Myocyte (in vitro differentiated cells): ENCODE data around the gene TRIP4. TPM values are rescaled to one million over a fixed set of nuclear protein-coding genes. Genes with fewer than 3 reads are reported as not detected.
"Not testable (repeated sequence)": the region's sequence is repeated elsewhere in the genome, so short reads cannot be mapped to it uniquely, and the experiment has no call there.

Source experiments
- DNase-seq: peaks from one replicate; pipeline ENCODE4 v3.0.0-alpha.2; 2012; ENCODE audit warnings: low read depth
- polyA plus RNA-seq: library from polyadenylated mRNA; unstranded; fragments of >200 nt; gene quantifications from one replicate; pipeline ENCODE4 v1.2.1, GENCODE V29; 2012; ENCODE audit warnings: missing spikeins
- total RNA-seq: library from RNA; depleted of rRNA; stranded (reverse); fragments of >200 nt; gene quantifications from 2 replicates; pipeline ENCODE4 v1.2.3, GENCODE V29; 2014

The TRIP4 gene
- 6.3 and 8.3 TPM in 2 replicates for total RNA-seq
- polyA plus RNA-seq = 14.7 TPM

DNA sequence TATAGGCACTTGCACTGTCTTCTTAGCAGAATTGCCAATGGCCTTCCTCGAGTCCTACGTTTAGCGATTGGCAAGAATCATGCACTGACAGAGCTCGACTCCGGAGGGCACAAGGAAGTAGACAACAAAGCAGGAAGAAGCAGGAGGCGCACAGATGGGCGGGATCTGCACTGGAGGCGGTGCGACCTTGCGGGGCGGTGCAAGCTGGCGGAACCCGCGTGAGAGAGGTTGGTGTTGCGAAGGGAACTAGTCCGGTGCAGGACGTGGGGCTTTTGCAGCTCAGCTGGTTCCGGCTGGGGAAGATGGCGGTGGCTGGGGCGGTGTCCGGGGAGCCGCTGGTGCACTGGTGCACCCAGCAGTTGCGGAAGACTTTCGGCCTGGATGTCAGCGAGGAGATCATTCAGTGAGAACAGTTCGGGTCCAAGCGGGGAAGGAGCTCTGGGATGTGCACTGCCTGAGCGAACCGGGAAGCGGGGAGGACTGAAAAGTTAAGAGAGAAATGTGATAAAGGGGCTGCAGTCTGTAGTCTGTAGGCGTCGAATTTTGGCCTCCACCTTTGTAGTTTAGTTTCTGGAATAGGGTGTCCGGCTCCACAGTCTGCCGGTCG lies at the start of gene TRIP4:
TSS of gene TRIP4 (plus strand) at position 275 of the 607 bp plus-strand sequence. CDS start at position 303, 28 bp downstream.
- peak; percentile 96 for DNase-seq

DNA sequence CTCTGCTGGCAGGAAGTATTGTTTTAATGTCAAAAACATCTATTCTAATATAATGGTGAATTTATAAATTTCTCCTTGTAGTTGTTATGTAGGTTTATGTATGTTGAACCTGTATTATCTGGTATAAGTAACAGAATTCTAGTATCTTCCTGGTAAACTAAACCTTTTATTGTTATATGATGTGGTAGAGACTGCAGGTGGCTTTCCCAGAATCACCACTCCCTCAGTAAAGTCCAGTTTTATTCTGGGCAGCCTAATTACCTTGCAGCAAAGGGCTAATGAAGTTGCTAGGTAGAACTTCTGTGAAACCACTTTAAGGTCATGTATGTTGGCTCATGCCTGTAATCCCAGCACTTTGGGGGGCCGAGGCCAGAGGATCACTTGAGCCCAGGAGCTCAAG lies 47.3 kb upstream of the TRIP4 start:
- no peak for DNase-seq

DNA sequence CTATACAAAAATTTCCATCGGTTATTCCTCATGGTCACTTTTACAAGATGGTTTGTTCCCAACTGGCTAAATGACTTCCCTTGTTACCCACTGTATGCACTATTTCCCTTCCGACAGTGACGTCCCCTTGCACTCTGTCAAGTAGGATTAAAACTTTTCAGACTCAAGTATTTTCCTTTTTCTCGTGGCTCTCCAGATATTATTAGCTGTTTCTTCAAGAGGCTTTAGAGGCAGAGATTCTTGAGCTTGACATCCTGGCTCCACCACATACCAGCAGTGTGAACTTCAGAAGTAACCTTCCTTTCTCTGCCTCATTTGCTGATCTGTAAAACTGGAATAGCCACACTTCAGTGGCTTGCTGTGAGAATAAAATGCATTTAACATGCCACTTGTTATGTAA lies 45.7 kb upstream of the TRIP4 start:
- DNase-seq = no peak

DNA sequence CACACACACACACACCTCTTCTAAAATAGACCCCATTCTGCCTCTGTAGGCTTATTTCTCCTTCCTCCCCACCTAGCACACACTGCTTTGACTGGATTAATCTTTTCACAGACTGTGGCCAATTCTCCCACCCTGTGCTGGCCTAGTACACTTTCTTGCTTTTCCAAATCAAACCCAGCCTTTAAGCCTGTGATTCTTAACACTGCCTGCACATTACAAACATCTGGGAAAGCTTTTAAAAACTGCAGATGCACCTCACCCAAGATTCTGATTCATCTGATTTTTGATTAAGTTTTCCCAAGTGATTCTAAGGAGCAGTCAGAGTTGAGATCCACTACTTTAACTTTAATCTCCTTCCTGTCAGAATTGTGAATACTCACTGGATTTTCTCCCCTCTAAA lies 44.4 kb upstream of the TRIP4 start:
- DNase-seq = no peak

DNA sequence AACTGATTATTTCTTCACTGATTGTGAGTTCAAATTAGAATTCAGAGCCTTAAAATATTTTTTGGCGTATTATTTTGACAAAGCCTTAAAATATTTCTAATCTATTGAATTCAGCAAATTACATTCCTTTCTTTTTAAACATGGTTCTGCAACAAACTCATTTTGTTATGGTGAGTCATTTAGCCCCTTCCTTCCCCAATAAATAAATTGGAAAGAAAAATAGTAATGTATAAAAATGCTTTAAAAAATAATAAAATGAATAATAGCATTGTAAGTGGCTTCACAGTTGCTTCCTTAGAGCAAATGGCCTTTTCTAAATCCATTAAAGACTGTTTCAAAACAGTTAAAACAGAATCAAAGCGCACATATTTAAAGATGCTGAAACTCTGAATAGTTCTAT lies 43.8 kb upstream of the TRIP4 start:
- DNase-seq = no peak

DNA sequence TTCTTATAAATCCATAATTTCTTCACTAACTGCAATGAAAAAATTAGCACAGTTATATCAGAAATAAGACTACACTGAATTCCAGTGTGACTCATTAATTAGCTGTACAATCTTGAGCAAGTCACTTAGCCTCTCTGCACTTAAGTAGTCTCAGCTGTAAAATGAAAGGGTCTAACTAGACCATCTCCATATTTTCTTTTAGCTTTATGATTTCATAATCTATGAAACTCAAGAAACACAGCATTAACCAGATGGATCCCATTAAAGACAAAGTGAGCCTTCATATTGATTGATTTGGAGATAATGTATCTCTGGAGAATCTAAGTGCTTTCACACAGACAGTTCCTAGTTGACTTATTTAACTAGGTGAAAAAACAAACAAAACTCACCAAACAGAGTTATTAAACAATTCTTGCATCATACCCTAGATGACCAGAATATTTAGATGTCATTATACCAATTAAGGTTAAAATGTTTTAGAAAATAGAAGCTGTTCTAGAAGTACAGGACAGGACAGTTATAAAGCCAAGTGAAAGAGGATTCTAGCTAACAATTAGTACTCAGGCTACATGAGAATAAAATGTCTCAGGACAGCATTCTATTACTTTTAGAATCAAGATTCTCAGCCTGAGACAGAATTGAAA lies 42.9 kb upstream of the TRIP4 start:
- no peak for DNase-seq

DNA sequence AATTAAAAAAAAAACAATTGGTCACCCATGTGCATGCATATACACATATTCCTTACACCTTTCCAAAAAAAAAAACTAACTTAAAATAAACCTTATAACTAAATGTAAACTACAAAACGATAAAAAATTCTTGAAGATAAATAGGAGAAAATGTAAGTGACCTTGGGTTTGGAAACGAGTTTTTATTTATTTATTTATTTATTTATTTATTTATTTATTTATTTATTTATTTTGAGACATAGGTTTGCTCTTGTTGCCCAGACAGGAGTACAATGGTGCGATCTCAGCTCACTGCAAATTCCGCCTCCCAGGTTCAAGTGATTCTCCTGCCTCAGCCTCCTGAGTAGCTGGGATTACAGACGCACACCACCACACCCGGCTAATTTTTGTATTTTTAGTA lies 41.4 kb upstream of the TRIP4 start:
- DNase-seq = not testable (repeated sequence)

DNA sequence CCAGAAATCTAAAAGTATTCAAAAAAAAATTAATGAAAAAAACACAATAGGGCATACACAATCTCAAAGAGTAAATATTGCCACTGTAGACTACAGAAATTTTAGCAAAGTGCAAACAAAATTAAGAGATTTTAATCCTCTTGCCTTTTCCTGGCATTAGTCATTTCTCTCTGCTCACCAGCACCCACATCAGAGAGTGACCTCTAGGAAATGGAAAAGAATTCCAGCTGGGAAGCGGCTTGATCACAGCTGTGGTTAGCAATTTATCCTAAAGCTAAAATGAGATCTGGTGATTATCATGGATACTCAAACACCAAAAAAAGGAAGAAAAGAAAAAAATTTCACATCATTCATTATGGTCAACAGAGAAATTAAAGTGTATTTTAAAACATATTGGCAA lies 39.2 kb upstream of the TRIP4 start:
- no peak for DNase-seq

DNA sequence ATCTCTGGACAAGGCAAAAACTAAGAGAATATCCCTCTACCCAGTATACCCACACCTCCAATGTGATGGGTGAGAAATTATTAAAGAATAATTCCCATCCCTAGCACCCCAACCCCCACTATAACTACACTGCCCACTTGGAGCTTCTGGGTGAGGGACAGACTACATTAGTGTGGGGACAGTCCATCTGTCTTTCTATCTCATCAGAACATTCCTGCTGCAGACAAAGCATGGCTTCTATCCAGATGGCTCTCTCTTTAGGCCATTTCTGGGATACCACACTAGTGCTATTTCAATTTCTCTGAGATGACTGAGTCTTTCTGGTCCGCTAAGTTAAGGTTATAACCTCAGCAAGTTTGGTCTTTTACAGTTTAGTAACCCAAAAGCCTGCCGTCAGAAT lies 38.3 kb upstream of the TRIP4 start:
- DNase-seq = peak; percentile 79

DNA sequence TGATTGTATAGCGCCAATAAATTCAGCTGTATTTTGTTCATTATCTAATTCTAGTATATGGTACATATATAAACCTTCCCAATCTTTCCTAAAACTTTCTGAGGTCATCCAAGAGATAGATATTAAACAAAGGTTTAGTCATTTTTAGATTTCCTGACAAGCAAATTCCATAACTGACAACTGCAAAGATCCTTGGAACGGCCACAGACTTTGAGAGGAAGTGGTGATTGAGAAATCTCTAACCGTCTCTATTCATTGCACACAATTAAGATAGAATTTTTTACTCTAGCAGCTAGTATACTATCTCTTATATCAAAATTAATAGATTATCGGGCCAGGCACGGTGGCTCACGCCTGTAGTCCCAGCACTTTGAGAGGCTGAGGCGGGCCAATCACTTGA lies 36.4 kb upstream of the TRIP4 start:
- DNase-seq = peak; percentile 58

DNA sequence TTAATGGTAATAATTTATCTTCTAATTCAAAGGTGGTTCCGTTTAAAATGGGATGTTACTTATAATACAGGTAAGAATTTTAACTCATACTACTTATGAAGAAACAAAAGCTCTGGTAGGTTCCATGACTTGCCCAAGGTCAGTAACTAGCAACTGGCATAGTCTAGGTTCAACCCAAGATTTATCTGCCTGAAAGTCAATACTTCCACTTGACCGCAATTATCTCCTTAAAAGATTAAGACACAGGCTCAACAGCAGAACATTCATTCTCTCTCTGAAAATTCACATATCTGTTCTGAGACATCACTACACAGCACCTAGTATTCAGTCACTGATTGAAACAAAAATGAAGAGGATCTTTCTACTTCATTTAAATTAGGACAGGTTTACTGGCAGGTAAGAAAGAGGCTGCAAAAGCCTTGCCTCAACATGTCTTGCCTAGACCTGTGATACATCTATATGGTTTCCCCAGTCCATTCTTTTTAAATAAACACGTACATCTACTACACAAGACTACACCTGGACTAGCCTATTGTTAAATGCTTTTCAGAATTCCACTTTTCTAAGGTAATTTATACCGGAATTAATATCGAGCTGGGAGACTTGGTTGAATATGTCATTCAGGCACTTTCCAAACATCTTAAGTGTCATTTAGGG lies 32.8 kb upstream of the TRIP4 start:
- DNase-seq = no peak

DNA sequence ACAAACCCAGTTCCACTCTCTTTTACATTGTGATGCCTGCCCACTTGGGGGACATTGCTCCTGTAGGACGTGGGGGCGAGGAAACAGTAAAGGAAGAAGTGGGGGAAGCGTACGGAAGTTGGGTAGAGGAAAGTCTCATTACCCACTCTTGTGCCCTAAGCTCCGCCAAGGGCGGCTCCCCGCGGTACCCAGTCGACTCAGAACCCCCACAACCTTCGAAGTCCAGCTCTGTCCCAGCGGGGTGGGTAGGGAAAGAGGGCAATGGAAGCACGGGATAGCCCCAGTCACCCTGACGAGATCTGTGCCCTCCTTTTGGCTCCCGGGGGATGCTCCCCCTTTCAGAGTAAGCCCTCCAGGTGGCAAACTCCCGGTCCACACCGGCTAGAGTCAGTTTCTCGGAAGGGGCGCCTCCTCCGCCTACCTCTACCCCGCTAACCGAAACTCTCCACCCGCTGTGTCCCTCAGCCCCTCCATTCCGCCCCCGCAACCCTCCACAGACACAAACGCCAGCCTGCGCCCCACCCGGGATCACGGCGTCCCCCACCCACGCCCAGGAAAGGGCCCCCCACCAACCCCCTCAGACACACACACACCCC lies 32.2 kb upstream of the TRIP4 start:
- DNase-seq = peak; percentile 38

DNA sequence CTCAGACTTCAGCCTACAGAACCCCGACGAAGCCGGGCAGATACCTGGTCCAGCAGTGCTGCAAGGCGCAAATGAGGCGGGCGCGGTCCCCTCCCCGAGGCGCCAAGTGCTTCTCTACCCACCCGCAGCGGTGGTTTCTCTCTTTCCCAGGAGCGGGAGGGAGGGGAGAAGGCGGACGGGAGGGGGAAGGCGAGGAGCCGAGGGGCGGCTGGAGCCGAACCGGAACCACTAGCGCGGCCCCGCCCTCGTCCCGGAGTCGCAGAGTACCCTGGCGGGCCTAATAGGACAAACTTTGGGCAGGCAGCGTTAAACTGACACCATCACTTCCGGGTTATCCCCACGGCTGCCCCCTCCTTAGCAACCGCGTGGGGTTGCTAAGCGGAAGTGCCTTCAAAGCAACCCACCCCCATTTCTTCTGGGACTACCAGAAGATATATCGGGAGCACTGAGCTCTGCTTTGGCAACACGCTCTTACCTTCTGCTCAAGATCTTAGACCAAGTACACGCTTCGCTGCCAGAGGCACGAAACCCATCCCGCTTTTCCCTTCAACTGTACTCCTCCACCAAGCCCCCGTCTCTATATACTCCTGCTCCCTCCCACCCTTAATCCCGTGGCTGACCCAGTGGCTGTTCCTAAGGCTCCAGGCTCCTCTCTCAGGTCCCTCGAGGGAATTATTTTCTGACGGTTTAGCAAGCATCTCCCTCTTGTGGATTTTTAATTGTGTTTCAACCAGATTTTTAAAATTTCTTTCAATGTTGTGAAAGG lies 31.5 kb upstream of the TRIP4 start, which contains the start of gene CSNK1G1:
TSS of gene CSNK1G1 (minus strand) at position 230 of the 766 bp plus-strand sequence. CDS start 55,674 bp downstream, outside the sequence.
- DNase-seq = peak; percentile 99

DNA sequence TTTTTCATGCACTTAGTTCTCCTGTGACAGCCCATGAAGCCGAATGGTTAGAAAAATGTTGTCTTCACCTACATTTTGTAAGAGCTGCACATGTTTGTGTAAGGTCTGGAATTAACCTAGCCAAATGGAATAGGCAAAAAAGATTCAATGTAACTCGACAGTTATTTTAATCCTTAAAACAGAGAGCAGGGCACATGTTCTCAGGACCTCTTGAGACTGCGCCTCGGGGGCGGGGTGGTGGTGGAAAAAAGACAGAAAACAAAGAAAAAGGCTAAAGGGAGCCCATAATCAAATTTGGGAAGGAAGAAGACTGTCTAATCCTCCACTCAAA lies 31.0 kb upstream of the TRIP4 start:
- DNase-seq = no peak

DNA sequence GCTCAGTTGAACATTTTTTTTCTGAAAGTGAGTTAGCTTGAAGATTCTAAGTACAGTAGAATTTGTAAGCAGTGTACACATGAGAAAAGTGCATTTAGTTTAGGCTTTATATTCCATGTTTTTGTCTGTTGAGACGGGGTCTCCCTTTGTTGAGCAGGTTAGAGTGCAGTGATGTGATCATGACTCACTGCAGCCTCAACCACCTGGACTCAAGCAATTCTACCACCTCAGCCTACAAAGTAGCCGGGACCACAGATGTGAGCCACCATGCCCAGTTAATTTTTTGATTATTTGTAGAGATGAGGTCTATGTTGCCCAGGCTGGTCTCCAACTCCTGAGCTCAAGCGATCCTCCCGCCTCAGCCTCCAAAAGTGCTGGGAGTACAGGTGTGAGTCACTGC lies 26.4 kb upstream of the TRIP4 start:
- no peak for DNase-seq

DNA sequence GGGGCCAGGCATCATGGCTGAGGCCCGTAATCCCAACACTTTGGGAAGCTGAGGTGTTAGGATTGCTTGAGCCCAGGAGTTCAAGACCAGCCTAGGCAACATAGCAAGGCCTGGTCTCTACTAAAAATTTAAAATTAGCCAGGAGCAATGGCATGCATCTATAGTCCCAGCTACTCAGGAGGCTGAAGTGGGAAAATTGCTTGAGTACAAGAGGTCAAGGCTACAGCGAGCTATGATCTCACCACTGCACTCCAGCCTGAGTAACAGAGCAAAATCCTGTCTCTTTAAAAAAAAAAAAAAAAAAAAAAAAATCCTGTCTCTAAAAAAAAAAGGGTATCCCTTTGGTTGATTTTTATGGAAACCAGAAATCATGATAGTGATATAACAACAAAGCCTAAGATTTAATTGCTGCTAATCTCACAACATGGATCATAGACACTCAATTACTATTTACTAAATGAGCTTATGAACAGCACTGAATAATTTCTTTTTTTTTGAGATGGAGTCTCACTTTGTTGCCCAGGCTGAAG lies 18.5 kb upstream of the TRIP4 start:
- DNase-seq = no peak

DNA sequence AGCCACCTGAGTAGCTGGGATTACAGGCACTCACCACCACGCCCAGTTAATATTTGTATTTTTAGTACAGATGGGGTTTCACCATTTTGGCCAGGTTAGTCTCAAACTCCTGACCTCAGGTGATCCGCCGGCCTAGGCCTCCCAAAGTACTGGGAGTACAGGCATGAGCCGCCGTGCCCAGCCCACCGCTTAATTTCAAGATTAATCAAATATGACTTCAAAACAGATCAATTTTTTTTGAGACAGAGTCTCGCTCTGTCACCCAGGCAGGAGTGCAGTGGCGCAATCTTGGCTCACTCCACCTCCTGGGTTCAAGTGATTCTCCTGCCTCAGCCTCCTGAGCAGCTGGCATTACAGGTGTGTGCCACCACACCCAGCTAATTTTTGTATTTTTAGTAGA lies 16.3 kb upstream of the TRIP4 start:
- DNase-seq = not testable (repeated sequence)

DNA sequence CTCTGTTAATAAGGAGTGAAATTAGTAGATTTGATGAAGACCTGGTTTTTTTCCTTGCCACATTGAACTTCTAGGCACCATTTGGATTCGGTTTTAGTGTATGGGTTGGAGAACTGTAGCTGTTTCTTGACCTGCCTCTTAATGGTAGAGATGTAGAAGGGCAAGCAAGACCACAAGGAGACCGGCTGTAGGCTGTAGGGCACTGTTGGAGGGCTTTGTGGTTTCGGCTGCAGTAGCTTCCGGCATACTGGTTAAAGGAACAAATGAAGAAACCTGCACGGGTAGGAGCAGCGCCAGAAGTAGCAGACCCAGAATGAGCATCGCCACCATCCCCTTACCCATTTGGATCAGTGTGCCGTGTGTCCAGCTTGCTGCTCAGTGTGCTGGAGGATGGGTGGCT lies 14.3 kb upstream of the TRIP4 start:
- DNase-seq = no peak

DNA sequence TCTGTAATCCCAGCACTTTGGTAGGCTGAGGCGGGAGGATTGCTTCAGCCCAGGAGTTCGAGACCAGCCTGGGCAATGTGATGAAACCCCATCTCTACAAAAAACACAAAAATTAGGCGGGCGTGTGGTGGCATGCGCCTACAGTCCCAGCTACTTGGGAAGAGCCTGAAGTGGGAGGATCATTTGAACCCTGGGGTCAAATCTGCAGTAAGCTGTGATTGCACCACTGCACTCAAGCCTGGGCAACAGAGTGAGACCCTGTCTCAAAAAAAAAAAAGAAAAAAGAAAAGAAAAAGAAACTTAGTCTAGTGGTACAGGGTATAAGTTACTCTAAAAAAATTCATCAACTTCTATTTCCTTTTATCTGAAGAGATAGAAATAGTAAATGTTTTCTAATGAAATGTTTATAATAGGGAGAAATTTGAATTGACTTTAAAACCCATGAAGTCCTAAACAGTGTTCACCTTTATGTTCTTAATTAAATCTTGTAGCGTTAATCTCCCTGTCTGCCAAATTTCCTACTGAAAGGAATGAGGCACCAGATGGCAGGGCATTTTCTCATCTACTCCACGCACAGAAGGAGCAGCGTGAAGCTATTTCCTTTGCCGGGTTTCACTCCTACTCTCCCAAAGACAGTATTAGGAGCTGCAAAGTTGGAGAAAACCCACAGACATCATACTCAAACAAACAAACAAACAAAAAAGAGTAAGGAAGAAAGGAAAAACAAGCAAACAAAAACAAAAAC lies 8.2 kb upstream of the TRIP4 start:
- DNase-seq = peak; percentile 42

DNA sequence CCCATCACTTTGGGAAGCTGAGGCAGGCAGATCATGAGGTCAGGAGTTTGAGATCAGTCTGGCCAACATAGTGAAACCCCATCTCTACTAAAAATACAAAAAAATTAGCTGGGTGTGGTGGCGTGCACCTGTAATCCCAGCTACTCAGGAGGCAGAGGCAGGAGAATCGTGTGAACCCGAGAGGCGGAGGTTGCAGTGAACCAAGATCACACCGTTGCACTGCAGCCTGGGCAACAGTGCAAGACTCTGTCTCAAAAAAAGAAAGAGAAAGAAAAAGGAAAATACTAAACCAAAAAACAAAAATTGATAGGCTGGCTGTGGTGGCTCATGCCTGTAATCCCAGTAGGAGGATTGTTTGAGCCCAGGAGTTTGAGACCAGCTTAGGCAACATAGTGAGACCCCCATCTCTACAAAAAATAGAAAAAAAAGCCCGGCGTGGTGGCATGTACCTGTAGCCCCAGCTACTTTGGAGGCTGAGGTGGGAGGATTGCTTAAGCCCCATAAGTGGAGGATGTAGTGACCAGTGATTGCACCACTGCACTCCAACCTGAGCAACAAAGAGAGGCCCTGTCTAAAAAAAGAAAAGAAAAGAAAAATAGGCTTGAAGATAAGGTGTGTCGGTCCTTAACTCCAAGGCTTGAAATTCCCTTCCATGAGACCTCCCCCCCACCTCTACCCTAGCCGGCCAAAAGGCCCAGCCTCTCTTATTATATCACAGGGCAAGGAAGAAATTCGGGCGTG lies 7.3 kb upstream of the TRIP4 start:
- DNase-seq = not testable (repeated sequence)
